ENCODE measurements around the gene RCOR2.
A peak's percentile ranks its signal among the peaks of the same experiment; 100 is the strongest.

RCOR2 gene

GRCh38 chr11:63906585-63906984, 10.4 kb downstream of the RCOR2 start:
- DNase-seq: no peak

- DNase-seq: no peak
These were observed 10.9 kb downstream of the RCOR2 start for GRCh38 chr11:63906087-63906486.

- DNase-seq: no peak
These were observed 11.8 kb downstream of the RCOR2 start for GRCh38 chr11:63905179-63905578.

DNA sequence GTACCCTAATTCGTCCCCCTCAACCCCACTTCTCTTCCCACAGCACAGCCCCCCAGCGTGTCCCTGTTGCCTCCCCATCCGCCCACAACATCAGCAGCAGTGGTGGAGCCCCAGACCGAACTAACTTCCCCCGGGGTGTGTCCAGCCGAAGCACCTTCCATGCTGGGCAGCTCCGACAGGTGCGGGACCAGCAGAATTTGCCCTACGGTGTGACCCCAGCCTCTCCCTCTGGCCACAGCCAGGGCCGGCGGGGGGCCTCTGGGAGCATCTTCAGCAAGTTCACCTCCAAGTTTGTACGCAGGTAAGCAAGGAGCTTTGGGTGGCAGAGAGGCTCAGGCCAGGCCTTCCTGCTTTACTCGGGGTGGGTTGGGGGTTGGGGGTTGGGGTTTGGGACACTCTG, 12.2 kb downstream of the RCOR2 start:
- no peak for DNase-seq

DNA sequence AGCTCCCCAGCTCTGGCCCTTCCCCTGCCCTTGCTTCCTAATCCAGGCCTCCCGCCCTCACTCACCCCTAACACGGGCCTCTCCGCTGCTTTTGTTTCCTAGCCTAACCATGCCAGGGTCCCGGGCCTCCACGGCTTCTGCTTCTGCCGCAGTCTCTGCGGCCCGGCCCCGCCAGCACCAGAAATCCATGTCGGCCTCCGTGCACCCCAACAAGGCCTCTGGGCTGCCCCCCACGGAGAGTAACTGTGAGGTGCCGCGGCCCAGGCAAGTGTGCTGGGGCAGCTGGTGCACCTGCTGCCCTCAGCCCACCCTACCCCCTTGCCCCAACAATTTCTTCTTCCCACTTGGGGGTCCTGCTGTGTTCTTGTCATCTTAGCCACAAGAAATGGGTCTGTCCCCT, 13.1 kb downstream of the RCOR2 start:
- no peak for DNase-seq

DNA sequence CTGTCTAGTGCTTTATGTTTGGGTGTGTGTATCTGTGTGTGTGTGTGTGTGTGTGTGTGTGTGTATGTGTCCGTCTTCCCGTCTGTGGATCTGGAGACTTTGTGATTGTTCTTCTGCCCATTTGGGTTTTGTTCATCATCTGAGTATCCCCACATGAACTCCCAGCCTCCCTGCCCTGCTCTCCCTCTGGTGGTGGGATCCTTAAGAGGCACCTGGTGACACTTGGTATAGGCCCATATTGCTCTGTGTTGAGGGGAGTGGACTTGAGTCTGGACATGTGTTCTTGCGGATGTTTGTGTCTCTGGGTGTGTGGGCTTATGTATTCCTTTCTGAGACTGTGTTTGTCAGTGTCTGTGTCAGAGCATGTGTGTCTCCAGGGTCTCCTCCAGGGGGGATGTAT, 15.3 kb downstream of the RCOR2 start:
- no peak for DNase-seq

GRCh38 chr11:63897459-63898146, 19.4 kb downstream of the RCOR2 start:
- DNase-seq: no peak

GRCh38 chr11:63896071-63896470, 20.9 kb downstream of the RCOR2 start:
- DNase-seq: no peak

DNA sequence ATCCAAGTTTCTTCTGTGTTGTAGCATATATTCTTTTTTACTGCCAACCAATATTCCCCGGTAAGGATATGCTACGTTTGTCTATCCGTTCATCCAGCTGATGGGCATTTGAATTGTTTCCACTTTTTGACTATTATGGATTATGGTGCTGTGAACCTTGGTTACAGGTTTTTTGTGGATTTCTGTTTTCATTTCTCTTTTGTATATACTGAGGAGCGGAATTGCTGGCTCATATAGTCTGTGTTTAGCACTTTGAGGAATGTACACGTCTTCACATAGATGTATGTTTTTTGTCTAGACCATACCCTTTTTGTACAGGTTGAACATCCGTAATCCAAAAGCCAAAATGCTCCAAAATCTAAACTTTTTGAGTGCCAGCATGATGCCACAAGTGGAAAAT, 23.6 kb downstream of the RCOR2 start:
- no peak for DNase-seq

- no peak for DNase-seq
These were observed 24.7 kb downstream of the RCOR2 start for GRCh38 chr11:63892228-63892627.

- DNase-seq: no peak
These were observed 26.6 kb downstream of the RCOR2 start for GRCh38 chr11:63890368-63890767.

DNA sequence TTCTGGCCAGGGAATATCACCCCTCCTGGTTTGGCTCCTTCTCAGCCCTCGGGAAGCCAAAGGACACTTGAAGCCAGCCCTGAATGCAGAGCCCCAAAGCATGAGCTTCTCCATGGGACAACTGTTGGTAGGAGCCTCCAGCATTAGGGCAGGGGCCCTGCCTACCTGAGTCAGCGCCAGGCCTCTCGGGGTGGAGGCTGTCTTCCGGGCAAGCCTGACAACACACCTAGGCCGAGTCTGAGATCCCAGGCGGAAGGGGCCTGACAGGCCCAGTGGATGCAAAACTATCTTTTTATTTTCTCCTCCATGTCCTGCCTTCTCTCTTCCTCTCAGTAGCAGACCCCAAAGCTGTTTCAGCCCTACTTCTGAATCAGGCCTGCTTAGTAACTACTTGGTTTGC, 27.6 kb downstream of the RCOR2 start:
- no peak for DNase-seq

DNA sequence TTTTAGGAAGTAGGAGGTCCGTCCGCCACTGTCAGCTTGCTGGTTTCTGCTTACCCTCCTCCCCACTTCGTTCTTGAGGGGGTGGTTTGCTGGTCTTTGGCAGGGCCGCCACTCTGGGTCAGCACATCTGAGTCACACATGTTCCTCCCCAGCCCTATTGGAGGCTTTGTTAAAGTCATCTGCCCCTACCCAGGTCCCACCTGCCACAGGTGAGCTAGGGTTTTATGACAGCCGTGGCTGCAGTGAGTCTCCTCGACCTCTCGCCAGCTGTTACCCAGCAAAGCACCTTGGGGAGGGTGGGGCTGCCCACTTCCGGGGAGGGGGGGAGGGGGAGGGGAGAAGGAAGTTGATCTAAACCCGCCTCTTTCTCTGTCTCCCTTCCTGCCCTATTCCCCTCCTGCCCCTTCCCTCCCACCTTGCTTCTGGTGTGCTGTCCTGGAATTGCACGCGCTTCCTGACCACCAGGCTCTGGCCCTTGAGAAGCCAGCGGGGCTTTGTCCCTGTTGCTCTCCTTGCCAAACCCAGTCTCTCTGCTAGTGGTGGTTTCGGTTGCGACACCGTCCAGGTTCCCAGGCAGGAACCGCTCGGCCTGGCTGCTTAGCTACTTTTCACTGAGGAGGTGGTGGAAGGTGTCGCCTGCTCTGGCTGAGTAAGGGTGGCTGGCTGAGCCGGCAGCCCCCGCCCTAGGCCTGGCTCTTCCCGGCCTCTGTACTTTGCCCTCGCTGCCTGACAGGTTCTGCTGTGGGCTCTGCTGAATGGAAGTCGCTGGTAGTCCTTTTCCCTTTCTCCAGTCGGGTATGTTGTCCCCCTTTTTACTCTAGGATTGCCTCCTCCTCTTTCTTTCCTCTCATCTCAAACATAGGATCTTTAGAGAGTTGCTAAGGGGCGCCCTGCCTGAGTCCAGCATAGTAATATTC, 28.5 kb downstream of the RCOR2 start:
- DNase-seq: peak; percentile 64

- DNase-seq: no peak
These were observed 29.5 kb downstream of the RCOR2 start for GRCh38 chr11:63887386-63887999.

DNA sequence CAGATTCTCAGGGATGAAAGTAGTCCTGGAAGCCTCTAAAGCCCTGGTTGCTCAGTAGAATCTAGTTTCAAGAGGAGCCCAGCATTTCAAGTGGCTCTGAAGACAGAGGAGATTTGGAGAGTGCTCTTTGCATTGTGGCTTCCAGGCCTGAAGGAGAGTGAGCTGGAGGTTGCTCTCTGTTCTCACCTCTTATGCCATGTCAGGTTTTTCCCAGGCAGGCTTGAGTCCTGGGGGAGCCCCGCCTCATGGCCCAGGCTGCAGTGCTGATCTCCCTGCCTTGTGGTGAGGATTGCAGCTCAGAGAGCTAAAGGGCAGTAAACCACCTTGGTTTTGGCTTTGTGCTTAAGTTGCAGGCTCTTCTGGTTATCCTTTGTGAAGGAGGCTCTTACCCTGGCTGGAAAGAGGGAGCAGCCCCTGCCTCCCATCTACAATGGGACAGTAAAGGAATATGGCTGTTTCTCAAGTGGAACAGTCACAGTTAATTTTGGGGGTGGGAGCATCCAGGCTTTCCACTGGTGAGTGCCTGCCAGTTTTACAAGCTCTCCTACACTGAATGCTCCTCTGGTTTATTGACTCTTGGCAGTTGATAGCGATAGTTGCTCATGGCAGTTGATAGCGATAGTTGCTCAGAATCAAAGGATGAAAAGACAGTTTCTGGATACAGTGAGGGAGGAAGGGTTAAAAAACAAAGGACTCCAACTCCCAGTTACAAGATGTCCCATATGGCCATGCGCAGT, 32.6 kb downstream of the RCOR2 start:
- no peak for DNase-seq

DNA sequence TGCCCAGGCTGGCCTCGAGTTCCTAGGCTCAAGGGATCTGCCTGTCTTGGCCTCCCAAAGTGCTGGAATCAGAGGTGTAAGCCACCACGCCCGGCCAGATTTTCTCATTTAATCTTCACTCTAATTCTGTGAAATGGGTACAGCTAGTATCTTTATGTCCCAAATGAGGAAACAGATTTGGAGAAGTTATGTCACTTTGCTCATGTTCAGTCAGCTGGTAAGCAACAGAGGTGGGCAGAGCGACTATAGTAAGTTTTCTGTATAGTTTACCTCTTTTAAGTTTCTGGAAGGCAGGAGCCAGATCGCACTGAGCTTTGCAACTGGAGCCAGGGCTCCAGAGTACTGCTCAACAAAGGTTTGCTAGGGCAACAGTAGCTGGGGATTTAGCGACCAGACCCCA, 33.2 kb downstream of the RCOR2 start:
- DNase-seq: no peak

- DNase-seq: no peak
These were observed 34.3 kb downstream of the RCOR2 start for GRCh38 chr11:63882555-63883242.

DNA sequence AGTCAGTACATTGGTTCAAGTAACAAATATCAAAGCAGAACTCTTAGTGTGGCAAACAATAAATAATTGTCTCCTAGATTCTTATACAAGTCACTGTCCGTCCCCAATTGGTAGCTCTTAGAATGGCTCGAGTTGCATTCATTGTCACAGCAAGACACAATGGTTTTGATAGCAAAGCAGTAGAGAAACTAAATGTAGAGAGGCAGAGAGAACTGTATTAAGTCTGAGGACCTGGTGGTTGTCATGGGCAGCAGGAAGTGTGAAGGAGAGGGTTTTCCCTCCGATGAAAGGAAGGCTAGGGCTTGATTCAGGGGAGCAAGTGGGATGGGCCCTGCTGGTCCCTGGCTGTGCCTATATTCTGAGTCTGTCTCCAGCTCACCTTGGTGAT, 36.6 kb downstream of the RCOR2 start:
- no peak for DNase-seq

DNA sequence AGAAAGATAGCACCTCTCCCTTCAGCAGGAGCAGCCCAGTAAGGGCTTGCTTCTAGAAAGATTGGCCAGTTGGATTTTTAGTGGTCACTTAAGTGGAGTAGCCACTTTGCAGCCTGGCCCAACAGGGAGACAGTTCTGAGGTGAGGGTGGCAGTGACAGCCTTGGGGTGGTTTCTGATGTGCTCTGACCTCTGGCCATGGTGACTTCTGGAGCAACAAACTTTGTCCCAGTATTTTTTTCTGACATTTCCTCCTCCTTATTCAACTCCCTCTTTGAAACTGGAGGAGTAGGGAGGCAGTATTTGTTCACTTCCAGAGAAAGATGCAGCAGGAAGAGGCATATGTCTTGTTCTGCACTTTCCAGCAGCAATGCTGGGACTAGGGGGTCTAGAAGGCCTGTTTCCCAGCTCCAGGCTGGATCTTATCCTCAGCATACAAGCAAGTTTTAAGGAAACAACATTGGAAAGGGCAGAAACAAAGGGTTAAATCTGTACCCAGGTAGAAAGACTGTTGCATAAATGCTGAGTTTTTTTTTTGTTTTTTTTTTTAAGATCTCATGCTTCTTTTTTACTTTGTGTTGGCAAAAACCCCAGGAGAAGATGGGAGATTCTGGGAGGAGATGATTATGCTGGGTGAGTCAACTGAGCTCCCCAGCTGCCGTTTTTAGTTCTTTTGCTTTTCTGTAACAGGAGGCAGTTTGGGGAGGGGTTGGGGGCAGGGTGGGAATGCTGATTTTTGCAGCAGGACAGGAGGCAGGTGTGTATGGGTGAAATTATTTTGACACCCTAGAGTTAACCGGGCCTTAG, 37.2 kb downstream of the RCOR2 start:
- no peak for DNase-seq

- no peak for DNase-seq
These were observed 39.2 kb downstream of the RCOR2 start for GRCh38 chr11:63877658-63878241.

- no peak for DNase-seq
These were observed 40.3 kb downstream of the RCOR2 start for GRCh38 chr11:63876616-63877015.
